Peyer's patch (tissue), 4 donors: Measurements from ENCODE around the gene GSC2. TPM values are rescaled to one million over a fixed set of nuclear protein-coding genes. Genes with fewer than 3 reads are reported as not detected.

Source experiments
- DNase-seq, 3 donors: peaks; one replicate each; pipeline ENCODE4 v3.0.0-alpha.2; 2017 to 2019
- H3K27ac ChIP-seq, 4 donors: fragments of 200-600 bp; sonication (generic); one replicate each; pipeline ENCODE4 v1.5.1; 2016 to 2019
- H3K27me3 ChIP-seq, 2 donors: fragments of 200-600 bp; sonication (generic); one replicate each; pipeline ENCODE4 v1.5.1; 2019
- H3K36me3 ChIP-seq, 3 donors: fragments of 200-600 bp; sonication (generic); one replicate each; pipeline ENCODE4 v1.5.1; 2016 to 2019
- H3K4me1 ChIP-seq, 4 donors: fragments of 200-600 bp; sonication (generic); one replicate each; pipeline ENCODE4 v1.5.1; 2016 to 2019
- H3K4me3 ChIP-seq, 4 donors: fragments of 200-600 bp; sonication (generic); 1 replicate in 3 of 4; 2 replicates in 1 of 4; pipeline ENCODE4 v1.5.1; 2016 to 2019; ENCODE audit warnings: mild to moderate bottlenecking in 1 of 4
- H3K9me3 ChIP-seq, 4 donors: fragments of 200-600 bp; sonication (generic); one replicate each; pipeline ENCODE4 v1.5.1; 2016 to 2019; ENCODE audit warnings: mild to moderate bottlenecking in 1 of 4
- CTCF ChIP-seq, 6 experiments: fragments of 450-650 bp in 4 of 6; fragments of 200-600 bp in 2 of 6; sonication (generic) in 1 of 6; IDR thresholded peaks; one replicate each; pipeline ENCODE4 v1.5.1; 2017 to 2019; ENCODE audit warnings: antibody characterized with exemption in 6 of 6, mild to moderate bottlenecking in 3 of 6, moderate library complexity in 1 of 6
- POLR2A ChIP-seq, 2 donors: fragments of 450-650 bp; IDR thresholded peaks; one replicate each; pipeline ENCODE4 v1.5.1; 2017; ENCODE audit warnings: antibody characterized with exemption in 2 of 2, mild to moderate bottlenecking in 2 of 2, moderate library complexity in 2 of 2
- total RNA-seq, 4 donors: library from RNA; depleted of rRNA; stranded (reverse); fragments of >200 nt; gene quantifications; one replicate each; pipeline ENCODE4 v1.1.0, GENCODE V29; 2016

GSC2 gene
- not detected for total RNA-seq

- no peak for DNase-seq
- H3K9me3 ChIP-seq: peaks cover 0 to 3% (median 0%) of the 10 kb centered on the region in 4 donors
- H3K4me3 ChIP-seq: peak within 1 kb of the TSS in 3 of 4 donors; percentile 20 to 38 (median 32)
- peaks cover 0 to 25% of the 10 kb centered on the region in 2 donors for H3K27me3 ChIP-seq
- no peaks in the 10 kb centered on the region for H3K36me3 ChIP-seq
- H3K4me1 ChIP-seq: peaks cover 0 to 16% (median 3%) of the 10 kb centered on the region in 4 donors
- no peak for TF ChIP-seq POLR2A (IDR thresholded peaks at IDR 0.05)
- no peak for TF ChIP-seq CTCF (IDR thresholded peaks at IDR 0.05)
- no peak within 1 kb of the TSS for H3K27ac ChIP-seq
Observed at GRCh38 chr22:19149991-19150390, at the start of gene GSC2. Gene GSC2, minus strand, starts transcription at chr22:19150292. Its CDS starts 9 bp downstream, at chr22:19150283.

- Histone ChIP-seq H3K27ac (no peak overlapping the region), H3K27me3 (no peaks in the 10 kb centered on the region), H3K4me3 (no peak overlapping the region), H3K36me3 (no peaks in the 10 kb centered on the region), H3K4me1 (no peaks in the 10 kb centered on the region), H3K9me3 (no peaks in the 10 kb centered on the region)
- DNase-seq: no peak
- TF ChIP-seq CTCF (IDR thresholded peaks at IDR 0.05) (no peak), POLR2A (IDR thresholded peaks at IDR 0.05) (no peak)
Observed at GRCh38 chr22:19199479-19199878, 49.4 kb upstream of the GSC2 start.

- Histone ChIP-seq H3K27ac (no peak overlapping the region), H3K27me3 (no peaks in the 10 kb centered on the region), H3K4me3 (no peak overlapping the region), H3K4me1 (no peaks in the 10 kb centered on the region), H3K36me3 (no peaks in the 10 kb centered on the region), H3K9me3 (no peaks in the 10 kb centered on the region)
- TF ChIP-seq CTCF (IDR thresholded peaks at IDR 0.05): no peak
- TF ChIP-seq POLR2A (IDR thresholded peaks at IDR 0.05): no peak
- no peak for DNase-seq
Observed at GRCh38 chr22:19197997-19198865, 48.1 kb upstream of the GSC2 start.

GRCh38 chr22:19196841-19197612 lies 46.9 kb upstream of the GSC2 start:
- no peak overlapping the region for H3K4me3 ChIP-seq
- TF ChIP-seq CTCF (IDR thresholded peaks at IDR 0.05): no peak
- TF ChIP-seq POLR2A (IDR thresholded peaks at IDR 0.05): no peak
- H3K4me1 ChIP-seq: no peaks in the 10 kb centered on the region
- H3K36me3 ChIP-seq: no peaks in the 10 kb centered on the region
- H3K27ac ChIP-seq: no peak overlapping the region
- no peak for DNase-seq
- no peaks in the 10 kb centered on the region for H3K9me3 ChIP-seq
- H3K27me3 ChIP-seq: no peaks in the 10 kb centered on the region

GRCh38 chr22:19195796-19196731 lies 46.0 kb upstream of the GSC2 start:
- no peak overlapping the region for H3K4me3 ChIP-seq
- no peaks in the 10 kb centered on the region for H3K36me3 ChIP-seq
- H3K4me1 ChIP-seq: no peaks in the 10 kb centered on the region
- no peak overlapping the region for H3K27ac ChIP-seq
- TF ChIP-seq POLR2A (IDR thresholded peaks at IDR 0.05): no peak
- TF ChIP-seq CTCF (IDR thresholded peaks at IDR 0.05): no peak
- no peaks in the 10 kb centered on the region for H3K27me3 ChIP-seq
- peak in 1 of 3 donors; percentile 30 for DNase-seq
- H3K9me3 ChIP-seq: no peaks in the 10 kb centered on the region
